Brain microvascular endothelial cell (primary cell): ENCODE measurements around the gene APBA1.

Experiments used
- DNase-seq: peaks from one replicate; pipeline ENCODE4 v3.0.0-alpha.2; 2020
- H3K27ac ChIP-seq: fragments of 250-450 bp; sonication (Bioruptor Pico); 2 replicates; pipeline ENCODE4 v1.5.1; 2020; ENCODE audit warnings: mild to moderate bottlenecking, moderate library complexity
- H3K27me3 ChIP-seq: fragments of 250-450 bp; sonication (Bioruptor Pico); replicated peaks from 2 replicates; pipeline ENCODE4 v1.5.1; 2020; ENCODE audit warnings: mild to moderate bottlenecking
- H3K36me3 ChIP-seq: fragments of 250-450 bp; sonication (Bioruptor Pico); replicated peaks from 2 replicates; pipeline ENCODE4 v1.5.1; 2020; ENCODE audit warnings: mild to moderate bottlenecking
- H3K4me3 ChIP-seq: 2 replicates; pipeline ENCODE4 v1.5.1; 2011; ENCODE audit warnings: low read depth, mild to moderate bottlenecking, control low read depth, low read length, moderate library complexity
- in situ Hi-C: cut with HindIII; loops from 2 replicates; pipeline ENCODE4 v1.10.0; 2017; ENCODE audit warnings: low sequenced_read_pairs, low pct_ligation_motif_present
- TF ChIP-seq, protein P1 (sequence below): IDR thresholded peaks from 2 replicates; pipeline ENCODE4 v1.5.1; 2011; ENCODE audit warnings: low read depth, mild to moderate bottlenecking, moderate library complexity, low read length, control low read depth, inconsistent platforms; ENCODE audit errors: missing control alignments

The APBA1 gene

DNA sequence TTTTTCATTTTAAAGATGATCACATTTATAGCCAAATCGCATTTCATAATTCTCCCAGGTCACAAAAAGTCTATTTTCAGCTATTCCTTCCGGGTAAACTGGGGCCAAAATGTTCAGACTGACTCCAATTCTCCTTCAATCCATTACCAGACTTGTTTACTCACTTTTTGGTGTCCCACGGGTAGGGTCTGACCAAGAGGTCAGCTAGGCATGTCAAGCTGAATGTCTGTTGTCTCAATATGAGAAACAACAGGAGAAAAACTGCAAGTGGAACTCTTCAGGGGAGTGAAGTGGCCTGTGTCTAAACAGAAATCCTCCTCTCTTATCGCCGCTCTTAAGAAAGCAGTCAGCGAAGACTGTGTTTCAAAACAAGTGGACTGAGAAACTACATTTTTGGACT is 171.3 kb downstream of the APBA1 start:
- Histone ChIP-seq H3K27me3 (no peaks in the 10 kb centered on the region), H3K27ac (no peak overlapping the region), H3K36me3 (no peaks in the 10 kb centered on the region), H3K4me3 (no peak overlapping the region)
- TF ChIP-seq, protein P1, sequence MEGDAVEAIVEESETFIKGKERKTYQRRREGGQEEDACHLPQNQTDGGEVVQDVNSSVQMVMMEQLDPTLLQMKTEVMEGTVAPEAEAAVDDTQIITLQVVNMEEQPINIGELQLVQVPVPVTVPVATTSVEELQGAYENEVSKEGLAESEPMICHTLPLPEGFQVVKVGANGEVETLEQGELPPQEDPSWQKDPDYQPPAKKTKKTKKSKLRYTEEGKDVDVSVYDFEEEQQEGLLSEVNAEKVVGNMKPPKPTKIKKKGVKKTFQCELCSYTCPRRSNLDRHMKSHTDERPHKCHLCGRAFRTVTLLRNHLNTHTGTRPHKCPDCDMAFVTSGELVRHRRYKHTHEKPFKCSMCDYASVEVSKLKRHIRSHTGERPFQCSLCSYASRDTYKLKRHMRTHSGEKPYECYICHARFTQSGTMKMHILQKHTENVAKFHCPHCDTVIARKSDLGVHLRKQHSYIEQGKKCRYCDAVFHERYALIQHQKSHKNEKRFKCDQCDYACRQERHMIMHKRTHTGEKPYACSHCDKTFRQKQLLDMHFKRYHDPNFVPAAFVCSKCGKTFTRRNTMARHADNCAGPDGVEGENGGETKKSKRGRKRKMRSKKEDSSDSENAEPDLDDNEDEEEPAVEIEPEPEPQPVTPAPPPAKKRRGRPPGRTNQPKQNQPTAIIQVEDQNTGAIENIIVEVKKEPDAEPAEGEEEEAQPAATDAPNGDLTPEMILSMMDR = no peak
- in situ Hi-C loops = no loop called here
- no peak for DNase-seq

DNA sequence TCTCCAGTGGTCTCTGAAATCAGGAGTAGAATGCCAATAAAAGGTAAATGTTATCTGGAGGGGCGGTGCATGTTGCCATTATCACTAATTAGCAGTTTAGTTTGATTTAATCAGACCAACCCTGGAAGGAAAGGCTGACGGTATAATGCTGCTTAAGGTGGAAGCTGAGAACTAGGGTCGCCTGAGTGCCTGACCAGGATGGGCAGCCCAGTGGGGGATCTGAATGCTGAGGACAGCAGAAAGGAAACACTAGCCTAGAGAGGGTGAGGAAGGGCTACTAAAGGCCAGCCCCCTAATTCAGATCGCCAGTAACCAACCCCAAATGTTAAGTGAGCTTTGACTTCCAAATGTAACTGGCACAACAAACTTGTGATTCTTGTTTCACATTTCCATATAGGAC is 172.2 kb downstream of the APBA1 start:
- no peak for DNase-seq
- TF ChIP-seq, protein P1 = no peak
- Histone ChIP-seq H3K27ac (no peak overlapping the region), H3K27me3 (no peaks in the 10 kb centered on the region), H3K36me3 (no peaks in the 10 kb centered on the region), H3K4me3 (no peak overlapping the region)
- in situ Hi-C loops = no loop called here

DNA sequence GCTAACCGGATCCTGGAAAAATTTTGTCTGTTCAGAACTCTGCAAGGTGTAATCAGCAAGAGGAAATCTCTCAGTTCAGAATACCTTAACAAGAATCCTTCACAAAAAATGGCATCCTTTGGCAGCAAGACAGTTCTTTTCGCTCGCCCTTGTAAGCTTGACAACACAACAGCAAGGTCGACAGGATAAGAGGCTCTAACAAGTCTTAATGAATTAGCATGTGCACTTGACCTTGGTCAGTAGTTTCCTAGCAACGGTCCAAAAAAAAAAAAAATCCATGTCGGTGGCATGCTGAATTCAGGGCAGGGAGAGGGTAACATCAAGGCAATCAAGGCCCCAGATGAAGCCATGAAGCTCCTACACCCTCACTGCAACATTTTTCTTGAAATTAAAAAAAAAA is 172.8 kb downstream of the APBA1 start:
- Histone ChIP-seq H3K36me3 (no peaks in the 10 kb centered on the region), H3K27ac (no peak overlapping the region), H3K27me3 (no peaks in the 10 kb centered on the region), H3K4me3 (no peak overlapping the region)
- TF ChIP-seq, protein P1 = no peak
- in situ Hi-C loops = no loop called here
- no peak for DNase-seq

DNA sequence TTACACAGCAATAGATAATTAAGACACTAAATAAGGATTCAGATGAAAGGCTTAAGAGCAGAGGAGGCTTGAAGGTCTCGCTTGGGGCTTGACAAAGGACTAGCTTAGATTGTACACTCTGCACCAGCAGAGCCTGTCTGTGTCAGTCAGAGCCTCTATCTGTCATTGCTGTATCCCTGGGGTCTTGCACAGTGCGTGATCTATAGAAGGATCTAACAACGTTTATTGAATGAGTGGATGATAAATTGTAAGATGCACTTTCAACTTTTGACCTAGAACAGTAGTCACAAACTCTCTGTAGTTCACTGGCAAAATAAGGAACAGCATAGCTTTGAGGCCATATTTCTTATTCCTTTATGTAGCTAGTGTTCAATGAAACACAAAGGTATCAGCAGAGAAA is 173.7 kb downstream of the APBA1 start:
- TF ChIP-seq, protein P1 = no peak
- Histone ChIP-seq H3K4me3 (no peak overlapping the region), H3K36me3 (no peaks in the 10 kb centered on the region), H3K27me3 (no peaks in the 10 kb centered on the region), H3K27ac (no peak overlapping the region)
- no peak for DNase-seq
- in situ Hi-C loops = no loop called here

DNA sequence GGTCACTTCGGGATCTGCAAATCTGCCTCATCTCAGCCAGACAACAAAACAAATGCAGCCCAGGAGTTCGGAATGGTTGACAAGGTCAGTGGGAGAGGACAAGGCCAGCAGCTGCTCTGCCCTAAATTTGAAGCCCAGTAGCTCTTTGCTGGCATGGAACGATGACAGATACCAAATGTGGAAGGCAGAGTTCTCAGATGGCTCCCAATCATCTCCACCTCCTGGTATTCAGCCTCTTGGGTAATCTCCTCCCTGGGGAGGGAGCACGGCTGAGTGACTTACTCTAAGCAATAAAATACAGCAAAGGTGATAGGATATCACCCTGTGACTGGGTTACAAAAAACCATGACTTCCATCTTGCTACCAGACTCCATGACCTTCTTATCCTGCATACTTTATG is 174.4 kb downstream of the APBA1 start:
- TF ChIP-seq, protein P1 = no peak
- Histone ChIP-seq H3K27ac (no peak overlapping the region), H3K36me3 (no peaks in the 10 kb centered on the region), H3K27me3 (no peaks in the 10 kb centered on the region), H3K4me3 (no peak overlapping the region)
- in situ Hi-C loops = no loop called here
- no peak for DNase-seq

DNA sequence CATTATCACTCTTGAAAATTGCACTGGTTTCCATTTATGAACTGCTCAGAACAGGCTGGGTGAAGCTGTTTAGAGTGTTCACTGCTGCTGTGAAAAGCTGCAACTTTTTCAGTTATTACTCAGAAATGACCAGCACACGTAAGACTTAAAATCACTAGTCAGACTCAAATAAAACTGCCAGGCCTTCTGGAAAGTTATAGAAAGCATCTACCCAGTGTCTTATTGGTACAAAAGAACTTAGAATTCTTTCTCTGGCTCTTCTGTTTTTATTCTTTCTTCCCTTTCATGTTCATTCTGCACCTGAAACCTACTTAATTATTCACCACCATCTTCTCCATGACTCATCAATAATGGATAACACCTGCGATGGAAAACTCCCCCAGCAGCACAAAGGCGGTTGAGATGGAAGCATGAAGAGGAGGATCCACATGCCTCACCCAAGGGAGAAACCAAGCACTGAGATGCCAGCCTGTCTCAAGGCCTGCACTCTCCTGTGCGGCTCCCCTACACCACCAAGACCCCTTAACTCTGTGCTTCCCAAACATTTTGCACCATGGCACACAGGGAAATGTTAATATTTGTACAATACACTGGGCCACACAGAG is 175.2 kb downstream of the APBA1 start:
- no peaks in the 10 kb centered on the region for H3K27me3 ChIP-seq
- TF ChIP-seq, protein P1 = no peak
- no peak overlapping the region for H3K4me3 ChIP-seq
- H3K27ac ChIP-seq = no peak overlapping the region
- in situ Hi-C loops = no loop called here
- DNase-seq = no peak
- no peaks in the 10 kb centered on the region for H3K36me3 ChIP-seq
